HL-60 (cell line): Measurements from ENCODE around the gene MMP24.

ENCODE experiments used
- TF ChIP-seq, protein P1 (sequence below): IDR thresholded peaks from one replicate; pipeline ENCODE4 v1.5.1; 2011; ENCODE audit warnings: low read length, control low read depth, inconsistent platforms; ENCODE audit not compliant: insufficient read depth
- TF ChIP-seq, protein P2 (sequence below): IDR thresholded peaks from 2 replicates; pipeline ENCODE4 v1.6.1; 2012; ENCODE audit warnings: low read depth; ENCODE audit not compliant: insufficient replicate concordance

GRCh38 chr20:35311409-35311808, 84.9 kb downstream of the MMP24 start:
- TF ChIP-seq, protein P1, sequence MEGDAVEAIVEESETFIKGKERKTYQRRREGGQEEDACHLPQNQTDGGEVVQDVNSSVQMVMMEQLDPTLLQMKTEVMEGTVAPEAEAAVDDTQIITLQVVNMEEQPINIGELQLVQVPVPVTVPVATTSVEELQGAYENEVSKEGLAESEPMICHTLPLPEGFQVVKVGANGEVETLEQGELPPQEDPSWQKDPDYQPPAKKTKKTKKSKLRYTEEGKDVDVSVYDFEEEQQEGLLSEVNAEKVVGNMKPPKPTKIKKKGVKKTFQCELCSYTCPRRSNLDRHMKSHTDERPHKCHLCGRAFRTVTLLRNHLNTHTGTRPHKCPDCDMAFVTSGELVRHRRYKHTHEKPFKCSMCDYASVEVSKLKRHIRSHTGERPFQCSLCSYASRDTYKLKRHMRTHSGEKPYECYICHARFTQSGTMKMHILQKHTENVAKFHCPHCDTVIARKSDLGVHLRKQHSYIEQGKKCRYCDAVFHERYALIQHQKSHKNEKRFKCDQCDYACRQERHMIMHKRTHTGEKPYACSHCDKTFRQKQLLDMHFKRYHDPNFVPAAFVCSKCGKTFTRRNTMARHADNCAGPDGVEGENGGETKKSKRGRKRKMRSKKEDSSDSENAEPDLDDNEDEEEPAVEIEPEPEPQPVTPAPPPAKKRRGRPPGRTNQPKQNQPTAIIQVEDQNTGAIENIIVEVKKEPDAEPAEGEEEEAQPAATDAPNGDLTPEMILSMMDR = no peak
- TF ChIP-seq, protein P2, sequence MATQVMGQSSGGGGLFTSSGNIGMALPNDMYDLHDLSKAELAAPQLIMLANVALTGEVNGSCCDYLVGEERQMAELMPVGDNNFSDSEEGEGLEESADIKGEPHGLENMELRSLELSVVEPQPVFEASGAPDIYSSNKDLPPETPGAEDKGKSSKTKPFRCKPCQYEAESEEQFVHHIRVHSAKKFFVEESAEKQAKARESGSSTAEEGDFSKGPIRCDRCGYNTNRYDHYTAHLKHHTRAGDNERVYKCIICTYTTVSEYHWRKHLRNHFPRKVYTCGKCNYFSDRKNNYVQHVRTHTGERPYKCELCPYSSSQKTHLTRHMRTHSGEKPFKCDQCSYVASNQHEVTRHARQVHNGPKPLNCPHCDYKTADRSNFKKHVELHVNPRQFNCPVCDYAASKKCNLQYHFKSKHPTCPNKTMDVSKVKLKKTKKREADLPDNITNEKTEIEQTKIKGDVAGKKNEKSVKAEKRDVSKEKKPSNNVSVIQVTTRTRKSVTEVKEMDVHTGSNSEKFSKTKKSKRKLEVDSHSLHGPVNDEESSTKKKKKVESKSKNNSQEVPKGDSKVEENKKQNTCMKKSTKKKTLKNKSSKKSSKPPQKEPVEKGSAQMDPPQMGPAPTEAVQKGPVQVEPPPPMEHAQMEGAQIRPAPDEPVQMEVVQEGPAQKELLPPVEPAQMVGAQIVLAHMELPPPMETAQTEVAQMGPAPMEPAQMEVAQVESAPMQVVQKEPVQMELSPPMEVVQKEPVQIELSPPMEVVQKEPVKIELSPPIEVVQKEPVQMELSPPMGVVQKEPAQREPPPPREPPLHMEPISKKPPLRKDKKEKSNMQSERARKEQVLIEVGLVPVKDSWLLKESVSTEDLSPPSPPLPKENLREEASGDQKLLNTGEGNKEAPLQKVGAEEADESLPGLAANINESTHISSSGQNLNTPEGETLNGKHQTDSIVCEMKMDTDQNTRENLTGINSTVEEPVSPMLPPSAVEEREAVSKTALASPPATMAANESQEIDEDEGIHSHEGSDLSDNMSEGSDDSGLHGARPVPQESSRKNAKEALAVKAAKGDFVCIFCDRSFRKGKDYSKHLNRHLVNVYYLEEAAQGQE = no peak
